K562 (cell line): Measurements from ENCODE around the gene ANKLE2.

Experiments
- CEBPB ChIP-seq: fragments of 450-650 bp; IDR thresholded peaks from 2 replicates; pipeline ENCODE4 v1.6.1; 2016; ENCODE audit warnings: missing genetic modification characterization, missing compliant biosample characterization
- POLR2AphosphoS5 ChIP-seq: IDR thresholded peaks from 2 replicates; pipeline ENCODE4 v1.6.1; 2011; ENCODE audit warnings: mild to moderate bottlenecking, low read depth, low read length, moderate library complexity; ENCODE audit not compliant: control insufficient read depth, insufficient read depth

- TF ChIP-seq POLR2AphosphoS5: peak; percentile 86
- TF ChIP-seq CEBPB (tag): no peak
These were observed 74.1 kb downstream of the ANKLE2 start, which contains the start of the genes POLE and PXMP2 for GRCh38 chr12:132687211-132688164.
